HG03460 (cell line): ENCODE results near the gene MESP1.
"Not testable (repeated sequence)": the region's sequence is repeated elsewhere in the genome, so short reads cannot be mapped to it uniquely, and the experiment has no call there.

Source experiments
- ATAC-seq: cut with Tn5 transposase; IDR thresholded peaks from one replicate; pipeline ENCODE4 v1.9.1; 2021; ENCODE audit not compliant: unreplicated experiment

MESP1 gene

GRCh38 chr15:89750560-89751542 is at the start of gene MESP1:
MESP1 (minus strand) TSS chr15:89751249; CDS start chr15:89751231, 18 bp downstream.
- peak; percentile 92 for ATAC-seq

GRCh38 chr15:89799918-89800498 is 49.0 kb upstream of the MESP1 start:
- ATAC-seq = no peak

DNA sequence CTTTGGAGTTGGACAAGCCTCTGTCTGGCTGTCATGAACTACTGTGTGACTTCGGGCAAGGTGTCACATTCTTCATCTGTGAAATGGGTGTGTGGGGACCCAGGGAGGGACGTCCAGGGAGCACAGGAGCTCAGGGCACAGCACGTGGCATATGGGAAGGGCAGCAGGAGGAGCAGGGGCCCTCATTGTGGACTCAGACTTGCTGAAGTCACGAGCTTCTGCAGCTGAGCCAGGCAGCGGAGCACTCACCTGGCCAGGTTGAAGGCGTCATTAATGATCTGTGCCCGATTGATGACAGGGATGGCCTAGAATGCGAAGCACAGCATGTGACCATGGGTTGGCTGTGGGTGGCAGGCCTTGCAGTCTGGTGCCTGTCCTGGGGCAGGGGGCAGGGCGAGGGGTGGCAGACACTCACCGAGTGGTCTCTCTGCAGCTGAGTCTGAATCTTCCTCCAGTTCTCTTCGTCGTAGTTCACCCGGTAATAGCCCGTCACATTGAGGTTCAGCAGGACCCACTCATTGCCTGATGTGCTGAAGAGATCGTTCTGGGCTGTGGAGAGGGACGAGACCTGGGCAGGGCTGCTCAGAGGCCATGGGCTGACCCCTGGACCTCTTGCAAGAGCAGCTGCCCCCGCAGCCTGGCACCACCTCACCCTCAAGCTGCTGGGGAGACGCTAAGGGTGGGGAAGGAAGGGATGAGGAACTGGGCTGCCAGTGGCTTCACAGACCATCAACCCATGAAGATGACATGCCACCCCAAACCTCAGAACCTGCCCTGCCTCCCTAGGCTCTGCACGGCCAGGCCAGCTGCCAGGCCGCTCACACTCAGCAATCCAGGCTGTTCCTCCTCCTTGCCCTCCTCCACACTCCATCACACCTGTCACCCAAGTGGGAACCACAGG is 48.2 kb upstream of the MESP1 start:
- ATAC-seq = no peak

DNA sequence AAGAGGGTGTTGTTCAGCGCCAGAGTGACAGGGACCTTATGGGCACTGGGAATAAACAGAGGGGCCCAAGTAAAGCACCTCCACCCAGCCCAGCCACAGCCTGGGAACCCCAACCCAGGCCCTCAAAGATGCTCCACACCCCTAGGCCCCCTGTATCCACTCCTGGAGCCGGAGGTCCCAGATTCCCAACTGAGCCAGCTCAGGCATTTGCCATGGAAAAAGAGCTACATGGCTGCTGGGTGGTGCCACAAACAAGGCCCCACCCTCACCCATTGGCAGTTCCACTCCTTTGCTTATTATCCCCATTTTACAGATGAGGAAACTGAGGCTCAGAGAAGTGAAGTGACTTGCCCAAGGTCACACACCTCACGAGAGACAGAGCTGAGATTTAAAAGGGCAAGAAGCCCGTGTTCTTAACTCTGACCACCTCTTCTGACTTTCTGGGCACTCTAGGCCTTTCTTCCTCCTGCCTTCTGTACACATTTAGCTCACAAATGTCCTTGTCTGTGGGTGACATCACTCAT is 46.7 kb upstream of the MESP1 start:
- ATAC-seq = no peak

GRCh38 chr15:89795996-89796395 is 44.9 kb upstream of the MESP1 start:
- no peak for ATAC-seq

GRCh38 chr15:89794627-89795241 is 43.7 kb upstream of the MESP1 start:
- ATAC-seq = no peak

DNA sequence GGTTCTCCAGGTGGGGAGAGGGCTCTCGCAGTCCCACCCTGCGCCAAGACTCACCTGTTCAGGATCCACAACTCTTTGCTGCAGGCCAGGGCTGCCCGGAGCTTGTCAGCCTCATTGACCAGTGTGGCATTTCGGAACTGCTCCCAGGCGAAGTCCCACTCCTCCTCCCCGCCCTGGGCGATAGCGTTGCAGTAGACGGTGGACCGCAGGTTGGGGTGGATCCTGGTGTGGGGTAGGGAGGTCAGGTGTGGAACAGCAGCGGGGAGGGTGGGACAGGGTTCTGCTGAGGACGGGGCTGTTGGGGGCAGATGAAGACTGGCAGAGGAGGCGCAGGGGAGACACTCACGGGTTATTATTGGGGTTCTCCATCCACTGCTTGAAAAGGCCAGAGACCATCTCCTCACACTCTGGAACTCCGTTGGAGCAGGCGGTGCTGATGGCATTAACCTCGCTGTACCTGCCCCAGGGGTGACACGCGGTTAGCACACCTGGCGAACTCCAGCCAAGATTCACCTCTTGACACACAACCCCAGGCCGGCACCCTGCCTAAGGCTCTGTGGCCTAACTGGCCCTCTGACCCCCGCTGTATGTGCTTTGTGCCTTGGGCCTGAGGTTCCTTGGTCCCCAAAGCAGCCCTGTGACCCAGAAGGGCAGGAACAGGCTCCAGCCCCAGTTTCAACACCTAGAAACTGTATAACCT is 41.2 kb upstream of the MESP1 start:
- no peak for ATAC-seq

- no peak for ATAC-seq
Measured at GRCh38 chr15:89790661-89791060, 39.6 kb upstream of the MESP1 start.

DNA sequence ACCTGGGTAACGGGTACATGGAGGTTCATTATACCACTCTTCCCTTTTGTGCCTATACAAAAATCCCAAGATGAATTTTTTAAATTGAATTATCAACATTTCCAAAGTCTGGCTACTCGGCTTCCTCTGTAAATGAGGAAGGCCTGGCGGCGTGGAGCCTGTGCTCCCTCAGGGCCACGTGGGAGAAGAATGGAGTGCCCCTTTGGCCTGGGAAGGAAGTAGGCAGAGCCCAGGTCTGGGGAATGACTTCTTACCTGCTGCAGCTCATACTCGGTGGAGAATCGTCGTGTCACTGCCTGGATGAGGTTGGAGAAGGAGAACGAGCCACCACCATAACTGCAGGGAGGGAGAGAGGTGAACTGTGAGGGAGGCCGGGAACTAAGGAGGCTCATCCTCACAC is 39.2 kb upstream of the MESP1 start:
- no peak for ATAC-seq

- ATAC-seq = not testable (repeated sequence)
Measured at GRCh38 chr15:89788585-89788984, 37.5 kb upstream of the MESP1 start.

DNA sequence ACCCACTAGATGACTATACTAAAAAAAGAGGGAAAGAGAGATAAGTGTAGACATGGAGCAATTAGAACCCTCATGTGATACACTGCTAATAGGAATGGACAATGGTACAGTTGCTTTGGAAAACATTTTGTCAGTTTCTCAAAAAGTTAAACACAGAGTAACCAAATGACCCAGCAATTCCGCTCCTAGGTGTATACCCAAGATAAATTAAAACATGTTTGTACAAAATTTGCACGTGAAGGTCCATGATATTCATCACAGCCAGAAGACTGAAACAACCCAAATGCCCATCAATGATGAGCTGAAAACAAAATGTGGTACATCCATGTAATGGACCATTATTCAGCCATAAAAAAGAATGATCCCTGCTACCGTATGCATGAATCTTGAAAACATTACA is 36.9 kb upstream of the MESP1 start:
- no peak for ATAC-seq

DNA sequence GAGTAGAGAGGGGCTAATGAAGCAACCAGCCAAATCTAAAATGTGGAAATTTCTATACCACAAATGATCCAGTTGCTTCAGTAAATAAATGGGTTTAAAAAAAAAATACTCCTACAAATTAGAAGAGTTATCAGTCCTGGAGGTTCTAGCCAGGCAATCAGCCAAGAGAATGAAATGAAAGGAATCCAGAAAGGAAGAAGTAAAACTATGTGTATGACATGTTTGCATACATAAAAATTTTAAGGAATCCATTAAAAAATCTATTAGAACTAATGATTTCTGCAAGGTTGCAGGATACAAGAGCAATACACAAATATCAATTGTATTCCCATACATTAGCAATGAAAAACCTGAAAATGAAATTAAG is 34.7 kb upstream of the MESP1 start:
- no peak for ATAC-seq

- no peak for ATAC-seq
Measured at GRCh38 chr15:89785064-89785773, 34.2 kb upstream of the MESP1 start.

GRCh38 chr15:89784686-89784960 is 33.6 kb upstream of the MESP1 start:
- ATAC-seq = no peak

- no peak for ATAC-seq
Measured at GRCh38 chr15:89783861-89784685, 33.0 kb upstream of the MESP1 start.

GRCh38 chr15:89783111-89783860 is 32.2 kb upstream of the MESP1 start:
- ATAC-seq = no peak

- ATAC-seq = not testable (repeated sequence)
Measured at GRCh38 chr15:89782619-89782950, 31.5 kb upstream of the MESP1 start.

DNA sequence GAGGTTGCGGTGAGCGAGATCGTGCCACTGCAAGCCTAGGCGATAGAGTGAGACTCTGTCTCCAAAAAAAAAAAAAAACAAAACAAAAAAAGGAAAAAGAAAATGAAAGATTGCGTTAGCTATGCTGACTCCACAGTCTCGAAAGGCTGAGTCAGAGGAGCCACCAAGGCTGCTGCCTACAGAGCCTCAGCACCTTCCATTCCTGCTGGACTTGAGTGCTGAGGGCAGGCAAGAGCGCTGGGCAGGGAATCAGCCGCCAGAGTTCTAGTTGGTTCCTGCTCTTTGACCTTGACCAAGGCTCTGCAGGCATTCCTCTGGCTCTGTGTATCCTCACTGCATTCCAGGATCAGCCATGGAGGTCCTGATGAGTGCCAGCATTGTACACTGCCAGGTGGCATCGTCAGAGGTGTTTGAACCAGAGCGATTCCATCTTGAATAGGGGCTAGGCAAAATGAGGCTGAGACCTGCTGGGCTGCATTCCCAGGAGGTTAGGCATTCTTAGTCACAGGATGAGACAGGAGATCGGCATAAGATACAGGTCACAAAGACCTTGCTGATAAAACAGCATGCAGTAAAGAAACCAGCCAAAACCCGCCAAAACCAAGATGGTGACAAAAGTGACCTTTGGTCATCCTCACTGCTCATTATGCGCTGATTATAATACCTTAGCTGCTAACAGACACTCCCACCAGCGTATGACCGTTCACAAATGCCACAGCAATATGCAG is 31.0 kb upstream of the MESP1 start:
- no peak for ATAC-seq
